Tibial nerve (tissue), 4 donors: ENCODE results near the gene EIF4ENIF1.

Source experiments
- EP300 ChIP-seq, 2 donors: sonication (generic); formaldehyde crosslinking; IDR thresholded peaks; one replicate each; pipeline ENCODE4 v1.6.1; 2017; ENCODE audit warnings: antibody characterized with exemption in 2 of 2, mild to moderate bottlenecking in 1 of 2
- POLR2A ChIP-seq, 2 donors: fragments of 450-650 bp; IDR thresholded peaks; one replicate each; pipeline ENCODE4 v1.6.1; 2017; ENCODE audit warnings: antibody characterized with exemption in 2 of 2, mild to moderate bottlenecking in 2 of 2, moderate library complexity in 2 of 2
- TF ChIP-seq, protein P1 (sequence below), 5 experiments: fragments of 200-600 bp in 3 of 5; fragments of 450-650 bp in 2 of 5; sonication (generic) in 3 of 5; IDR thresholded peaks; one replicate each; pipeline ENCODE4 v1.5.1; 2016 to 2019; ENCODE audit warnings: antibody characterized with exemption in 5 of 5, mild to moderate bottlenecking in 3 of 5, moderate library complexity in 2 of 5

DNA sequence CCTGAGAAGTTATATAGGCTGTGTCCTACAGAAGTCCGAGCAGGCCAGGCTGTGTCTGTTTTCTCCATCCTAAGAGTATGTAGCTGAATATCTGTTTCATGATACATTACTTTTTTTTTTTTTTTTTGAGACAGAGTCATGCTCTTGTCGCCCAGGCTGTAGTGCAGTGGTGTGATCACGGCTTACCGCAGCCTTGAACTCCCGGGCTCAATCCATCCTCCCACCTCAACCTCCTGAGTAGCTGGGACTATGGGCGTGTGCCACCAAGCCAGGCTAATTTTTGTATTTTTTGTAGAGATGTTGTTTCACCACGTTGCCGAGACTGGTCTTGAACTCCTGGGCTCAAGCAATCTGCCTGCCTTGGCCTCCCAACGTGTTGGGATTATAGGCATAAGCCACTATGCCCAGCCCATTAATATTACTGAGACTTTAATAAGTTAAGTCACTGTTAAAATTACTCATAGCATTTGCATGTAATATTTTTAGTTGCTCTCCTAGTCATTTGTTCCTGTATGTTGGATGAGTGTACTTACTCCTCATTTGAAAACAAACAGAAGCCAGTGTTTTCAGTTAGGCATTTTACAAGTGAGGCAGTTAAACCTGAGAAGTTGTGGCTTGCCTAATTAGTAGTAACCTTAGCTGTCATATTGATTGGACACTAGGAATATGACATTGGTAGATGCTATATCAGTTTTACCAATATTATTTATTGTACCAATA is 64.2 kb downstream of the EIF4ENIF1 start:
- TF ChIP-seq, protein P1, sequence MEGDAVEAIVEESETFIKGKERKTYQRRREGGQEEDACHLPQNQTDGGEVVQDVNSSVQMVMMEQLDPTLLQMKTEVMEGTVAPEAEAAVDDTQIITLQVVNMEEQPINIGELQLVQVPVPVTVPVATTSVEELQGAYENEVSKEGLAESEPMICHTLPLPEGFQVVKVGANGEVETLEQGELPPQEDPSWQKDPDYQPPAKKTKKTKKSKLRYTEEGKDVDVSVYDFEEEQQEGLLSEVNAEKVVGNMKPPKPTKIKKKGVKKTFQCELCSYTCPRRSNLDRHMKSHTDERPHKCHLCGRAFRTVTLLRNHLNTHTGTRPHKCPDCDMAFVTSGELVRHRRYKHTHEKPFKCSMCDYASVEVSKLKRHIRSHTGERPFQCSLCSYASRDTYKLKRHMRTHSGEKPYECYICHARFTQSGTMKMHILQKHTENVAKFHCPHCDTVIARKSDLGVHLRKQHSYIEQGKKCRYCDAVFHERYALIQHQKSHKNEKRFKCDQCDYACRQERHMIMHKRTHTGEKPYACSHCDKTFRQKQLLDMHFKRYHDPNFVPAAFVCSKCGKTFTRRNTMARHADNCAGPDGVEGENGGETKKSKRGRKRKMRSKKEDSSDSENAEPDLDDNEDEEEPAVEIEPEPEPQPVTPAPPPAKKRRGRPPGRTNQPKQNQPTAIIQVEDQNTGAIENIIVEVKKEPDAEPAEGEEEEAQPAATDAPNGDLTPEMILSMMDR (IDR thresholded peaks at IDR 0.05) = no peak
- TF ChIP-seq POLR2A (IDR thresholded peaks at IDR 0.05) (no peak), EP300 (IDR thresholded peaks at IDR 0.05) (no peak)
